Central memory CD8-positive, alpha-beta T cell (primary cell): ENCODE results near the gene EBNA1BP2.
A peak's percentile ranks its signal among the peaks of the same experiment; 100 is the strongest.

Experiments used
- ATAC-seq: fragments of 150-1000 bp; cut with Tn5 transposase; replicated peaks from 2 replicates; pipeline ENCODE4 v1.10.0; 2022; ENCODE audit warnings: mild to moderate bottlenecking, moderate FRiP score, moderate number of reproducible peaks; ENCODE audit not compliant: poor library complexity, severe bottlenecking; ENCODE audit errors: extremely low read depth
- DNase-seq, 2 donors: peaks; one replicate each; pipeline ENCODE4 v3.0.0; 2021; ENCODE audit warnings: low spot score in 2 of 2
- H3K27ac Mint-ChIP-seq: one replicate; pipeline ENCODE4 v1.8.0; 2022; ENCODE audit warnings: low read depth, mild to moderate bottlenecking, moderate library complexity, mixed read lengths
- H3K27me3 Mint-ChIP-seq: one replicate; pipeline ENCODE4 v1.8.0; 2022; ENCODE audit warnings: mixed read lengths
- H3K36me3 Mint-ChIP-seq: one replicate; pipeline ENCODE4 v1.8.0; 2022; ENCODE audit warnings: mild to moderate bottlenecking, moderate library complexity, mixed read lengths; ENCODE audit not compliant: insufficient read depth
- H3K4me1 Mint-ChIP-seq: one replicate; pipeline ENCODE4 v1.8.0; 2022; ENCODE audit warnings: mixed read lengths
- H3K4me3 Mint-ChIP-seq: one replicate; pipeline ENCODE4 v1.8.0; 2022; ENCODE audit warnings: mild to moderate bottlenecking, moderate library complexity, mixed read lengths
- H3K9me3 Mint-ChIP-seq: one replicate; pipeline ENCODE4 v1.8.0; 2022; ENCODE audit warnings: mixed read lengths

The EBNA1BP2 gene

DNA sequence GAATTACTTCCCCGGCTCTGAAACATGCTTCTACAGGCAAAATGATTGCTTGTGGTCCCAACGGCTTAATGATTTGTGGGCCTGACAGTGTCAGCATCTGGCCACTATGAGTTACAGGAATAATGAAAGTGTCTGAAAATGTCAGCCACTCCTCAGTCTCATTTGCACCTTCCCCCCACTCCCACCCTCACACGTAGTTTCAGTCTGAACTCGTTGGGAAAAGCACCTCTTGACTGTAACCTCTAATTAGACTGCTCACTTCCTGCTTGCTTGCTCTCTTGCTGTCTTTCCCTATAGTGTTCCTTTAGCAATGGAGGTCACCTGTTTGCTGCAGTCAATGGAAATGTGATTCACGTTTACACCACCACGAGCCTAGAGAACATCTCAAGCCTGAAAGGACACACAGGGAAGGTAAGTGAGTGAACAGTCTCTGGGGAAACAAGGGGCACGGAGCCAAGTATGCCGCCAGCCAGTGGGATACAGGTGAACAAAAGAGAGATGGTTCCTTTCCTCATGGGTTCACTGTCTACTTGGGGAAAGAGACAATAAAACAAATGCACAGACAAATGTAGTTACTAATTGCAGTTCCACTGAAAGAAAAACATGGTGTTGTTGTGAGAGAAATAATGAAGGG is 27.1 kb upstream of the EBNA1BP2 start:
- H3K27me3 Mint-ChIP-seq = peaks cover 22% of the 10 kb centered on the region
- no peak for ATAC-seq
- H3K27ac Mint-ChIP-seq = no peak overlapping the region
- no peak for DNase-seq
- no peak overlapping the region for H3K4me3 Mint-ChIP-seq
- H3K4me1 Mint-ChIP-seq = no peaks in the 10 kb centered on the region
- peaks cover 7% of the 10 kb centered on the region for H3K9me3 Mint-ChIP-seq
- no peaks in the 10 kb centered on the region for H3K36me3 Mint-ChIP-seq

DNA sequence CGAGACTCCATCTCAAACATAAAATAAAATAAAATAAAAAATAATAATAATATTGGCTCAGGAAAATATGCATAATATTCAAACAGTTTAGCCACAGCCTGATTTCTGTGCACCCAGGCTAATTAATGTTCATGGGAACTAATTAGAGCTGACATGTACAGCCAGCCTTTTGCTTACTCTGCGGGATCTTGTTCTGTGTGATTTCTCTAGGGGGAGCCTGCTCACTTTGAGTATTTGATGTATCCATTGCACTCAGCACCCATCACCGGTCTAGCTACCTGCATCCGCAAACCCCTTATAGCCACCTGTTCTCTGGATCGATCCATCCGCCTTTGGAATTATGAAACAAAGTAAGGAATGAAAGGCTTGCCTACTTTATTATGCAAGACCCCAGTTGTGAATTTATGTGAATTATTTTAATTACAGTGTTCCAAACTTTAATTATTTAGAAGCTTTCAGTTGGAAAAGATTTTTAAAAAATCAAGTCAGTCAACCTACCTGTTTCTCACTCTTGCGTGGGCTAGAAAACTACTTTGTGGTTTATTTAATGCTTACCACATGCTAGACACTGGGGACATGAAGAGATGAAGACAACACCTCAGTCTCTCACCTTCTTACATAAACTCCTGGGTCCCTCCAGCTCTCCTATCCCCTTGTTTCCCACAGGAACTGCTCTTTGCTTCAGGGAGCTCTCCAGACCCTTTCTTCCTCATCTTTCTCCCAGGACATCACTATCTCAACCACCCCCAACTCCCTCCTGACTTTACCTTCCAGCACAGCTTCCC is 25.4 kb upstream of the EBNA1BP2 start:
- no peaks in the 10 kb centered on the region for H3K4me1 Mint-ChIP-seq
- H3K27me3 Mint-ChIP-seq = peaks cover 27% of the 10 kb centered on the region
- no peak overlapping the region for H3K27ac Mint-ChIP-seq
- no peak overlapping the region for H3K4me3 Mint-ChIP-seq
- H3K9me3 Mint-ChIP-seq = peaks cover 6% of the 10 kb centered on the region
- no peaks in the 10 kb centered on the region for H3K36me3 Mint-ChIP-seq
- no peak for DNase-seq
- ATAC-seq = no peak

DNA sequence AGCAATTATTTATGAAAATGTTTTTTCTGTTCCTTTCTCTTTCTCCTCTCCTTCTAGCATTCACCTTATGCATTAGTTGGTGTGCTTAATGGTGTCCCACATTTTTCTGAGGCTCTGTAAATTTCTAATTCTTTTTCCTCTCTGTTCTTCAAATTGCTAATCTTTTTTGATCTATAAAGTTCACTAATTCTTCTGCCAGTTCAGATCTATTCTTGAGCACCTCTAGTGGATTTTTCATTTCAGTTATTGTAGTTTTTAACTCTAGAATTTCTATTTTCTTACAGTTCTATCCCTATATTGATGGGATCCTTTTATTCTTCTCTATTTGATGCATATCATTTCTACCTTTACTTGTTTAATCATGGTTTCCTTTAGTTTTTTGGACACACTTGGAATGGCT is 22.4 kb upstream of the EBNA1BP2 start:
- DNase-seq (no peak), ATAC-seq (no peak)
- Mint-ChIP-seq H3K27ac (no peak overlapping the region), H3K36me3 (no peaks in the 10 kb centered on the region), H3K27me3 (peaks cover 51% of the 10 kb centered on the region), H3K4me3 (no peak overlapping the region), H3K4me1 (no peaks in the 10 kb centered on the region), H3K9me3 (peaks cover 6% of the 10 kb centered on the region)

DNA sequence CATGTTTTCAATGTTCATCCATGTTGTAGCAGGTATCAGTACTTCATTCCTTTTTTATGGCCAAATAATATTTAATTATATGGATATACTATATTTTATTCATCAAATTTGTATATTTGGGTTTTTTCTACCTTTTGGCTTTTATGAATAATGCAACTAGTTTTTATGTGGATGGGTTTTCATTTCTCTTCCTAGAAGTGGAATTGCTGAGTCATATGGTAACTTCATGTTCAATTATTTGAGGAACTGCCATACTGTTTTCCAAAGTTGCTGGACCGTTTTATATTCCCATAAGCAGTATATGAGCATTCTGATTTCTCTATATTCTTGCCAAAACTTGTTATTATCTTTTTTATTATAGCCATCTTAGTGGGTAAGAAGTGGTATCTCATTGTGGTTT is 16.0 kb upstream of the EBNA1BP2 start:
- Mint-ChIP-seq H3K4me1 (no peaks in the 10 kb centered on the region), H3K9me3 (no peaks in the 10 kb centered on the region), H3K36me3 (peaks cover 1% of the 10 kb centered on the region), H3K27me3 (peaks cover 52% of the 10 kb centered on the region), H3K27ac (no peak overlapping the region), H3K4me3 (no peak overlapping the region)
- DNase-seq = no peak
- ATAC-seq = no peak

DNA sequence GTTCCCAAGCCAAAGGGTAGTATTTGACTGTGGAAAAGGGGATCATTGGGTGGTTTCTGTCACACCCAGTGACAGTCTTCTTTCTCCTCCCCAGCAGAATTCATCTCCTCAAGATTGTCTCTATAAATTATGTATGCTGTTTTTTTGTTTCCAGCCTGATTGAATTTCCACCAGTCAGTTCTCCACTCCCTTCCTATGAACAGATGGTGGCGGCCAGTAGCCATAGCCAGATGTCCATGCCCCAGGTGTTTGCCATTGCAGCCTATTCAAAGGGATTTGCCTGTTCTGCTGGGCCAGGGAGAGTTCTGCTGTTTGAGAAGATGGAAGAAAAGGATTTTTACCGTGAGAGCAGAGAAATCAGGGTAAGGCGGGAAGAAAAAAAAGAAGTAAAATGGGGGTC is 12.9 kb upstream of the EBNA1BP2 start:
- DNase-seq (no peak), ATAC-seq (no peak)
- Mint-ChIP-seq H3K27ac (no peak overlapping the region), H3K9me3 (no peaks in the 10 kb centered on the region), H3K36me3 (peaks cover 1% of the 10 kb centered on the region), H3K27me3 (peaks cover 32% of the 10 kb centered on the region), H3K4me1 (no peaks in the 10 kb centered on the region), H3K4me3 (no peak overlapping the region)

DNA sequence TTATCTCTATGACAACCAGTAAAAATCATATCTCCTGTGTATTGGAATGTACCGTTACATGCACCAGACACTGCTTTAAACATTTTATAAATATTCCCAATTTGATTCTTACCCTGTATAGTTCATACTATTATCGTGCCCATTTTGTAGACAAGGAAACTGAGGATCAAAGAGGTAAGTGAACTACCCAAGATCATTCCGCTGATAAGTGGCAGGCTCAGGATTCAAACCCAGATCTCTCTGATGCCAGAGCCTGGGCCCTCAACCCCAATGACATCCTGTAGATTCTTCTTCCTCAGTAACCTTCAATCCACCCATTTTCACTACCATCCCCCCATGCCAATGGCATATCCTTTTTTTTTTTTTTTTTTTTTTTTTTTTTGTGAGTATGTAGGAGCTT is 12.3 kb upstream of the EBNA1BP2 start:
- ATAC-seq (no peak), DNase-seq (no peak)
- Mint-ChIP-seq H3K4me3 (no peak overlapping the region), H3K9me3 (no peaks in the 10 kb centered on the region), H3K36me3 (peaks cover 1% of the 10 kb centered on the region), H3K27me3 (peaks cover 26% of the 10 kb centered on the region), H3K27ac (no peak overlapping the region), H3K4me1 (no peaks in the 10 kb centered on the region)

DNA sequence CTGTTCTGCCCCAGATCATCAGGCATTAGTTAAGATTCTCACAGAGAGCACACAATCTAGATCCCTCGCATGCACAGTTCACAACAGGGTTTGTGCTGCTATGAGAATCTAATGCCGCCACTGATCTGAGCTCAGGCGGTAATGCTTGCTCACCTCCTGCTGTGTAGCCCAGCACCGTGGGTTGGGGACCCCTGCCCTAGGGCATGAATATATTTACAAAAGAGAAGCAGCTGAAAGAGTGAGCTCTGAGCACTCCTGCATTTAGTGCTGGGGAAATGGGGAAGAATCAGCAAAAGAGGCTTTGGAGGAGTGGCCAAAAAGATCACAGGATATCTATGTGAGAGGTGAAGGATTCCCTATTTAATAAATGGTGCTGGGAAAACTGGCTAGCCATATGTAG is 5.6 kb upstream of the EBNA1BP2 start:
- ATAC-seq (no peak), DNase-seq (no peak)
- no peaks in the 10 kb centered on the region for H3K9me3 Mint-ChIP-seq
- H3K4me1 Mint-ChIP-seq = peaks cover 4% of the 10 kb centered on the region
- peaks cover 2% of the 10 kb centered on the region for H3K36me3 Mint-ChIP-seq
- no peak overlapping the region for H3K4me3 Mint-ChIP-seq
- H3K27me3 Mint-ChIP-seq = peaks cover 39% of the 10 kb centered on the region
- no peak overlapping the region for H3K27ac Mint-ChIP-seq

DNA sequence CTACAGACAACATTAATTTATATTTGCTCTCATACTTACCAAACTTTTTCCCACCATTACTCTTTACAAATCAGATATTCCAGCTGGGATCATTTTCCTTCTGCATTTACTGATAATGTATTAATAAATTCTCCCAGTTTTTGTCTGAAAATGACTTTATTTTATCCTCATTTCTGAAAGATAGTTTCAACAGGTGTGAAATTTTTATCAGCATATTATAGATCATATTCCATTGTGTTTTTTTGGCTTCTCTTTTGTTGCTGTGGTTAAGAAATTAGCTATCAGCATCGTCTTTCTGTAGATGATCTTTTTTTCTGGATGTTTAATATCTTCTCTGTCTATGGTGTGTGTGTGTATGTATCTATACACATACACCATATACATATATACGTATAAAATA is 2.8 kb upstream of the EBNA1BP2 start:
- ATAC-seq (no peak), DNase-seq (no peak)
- Mint-ChIP-seq H3K9me3 (no peaks in the 10 kb centered on the region), H3K4me3 (no peak overlapping the region), H3K27ac (no peak overlapping the region), H3K27me3 (peaks cover 39% of the 10 kb centered on the region), H3K36me3 (peaks cover 8% of the 10 kb centered on the region), H3K4me1 (peaks cover 26% of the 10 kb centered on the region)

DNA sequence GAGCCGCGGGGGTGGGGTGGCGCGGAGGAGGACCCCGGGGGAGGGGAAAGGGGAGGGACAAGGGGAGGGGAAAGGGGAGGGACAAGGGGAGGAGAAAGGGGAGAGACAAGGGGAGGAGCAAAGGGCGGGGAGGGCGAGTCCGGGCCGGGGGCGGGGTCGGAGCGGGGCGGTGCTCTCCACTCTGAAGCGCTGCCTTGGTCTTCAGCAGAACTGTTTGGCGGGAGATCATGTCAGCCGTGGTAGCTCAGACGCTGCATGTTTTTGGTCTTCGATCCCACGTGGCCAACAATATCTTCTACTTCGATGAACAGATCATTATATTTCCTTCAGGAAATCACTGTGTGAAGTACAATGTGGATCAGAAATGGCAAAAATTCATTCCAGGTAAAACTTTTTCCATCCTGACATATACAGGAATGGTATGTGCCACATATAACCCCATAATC is 460 bp upstream of the EBNA1BP2 start:
- peak; percentile 83 for ATAC-seq
- H3K27me3 Mint-ChIP-seq = peaks cover 33% of the 10 kb centered on the region
- H3K4me3 Mint-ChIP-seq = peak overlapping the region; percentile 99
- H3K27ac Mint-ChIP-seq = peak overlapping the region; percentile 90
- H3K9me3 Mint-ChIP-seq = no peaks in the 10 kb centered on the region
- H3K4me1 Mint-ChIP-seq = peaks cover 33% of the 10 kb centered on the region
- peaks cover 21% of the 10 kb centered on the region for H3K36me3 Mint-ChIP-seq
- DNase-seq = no peak

DNA sequence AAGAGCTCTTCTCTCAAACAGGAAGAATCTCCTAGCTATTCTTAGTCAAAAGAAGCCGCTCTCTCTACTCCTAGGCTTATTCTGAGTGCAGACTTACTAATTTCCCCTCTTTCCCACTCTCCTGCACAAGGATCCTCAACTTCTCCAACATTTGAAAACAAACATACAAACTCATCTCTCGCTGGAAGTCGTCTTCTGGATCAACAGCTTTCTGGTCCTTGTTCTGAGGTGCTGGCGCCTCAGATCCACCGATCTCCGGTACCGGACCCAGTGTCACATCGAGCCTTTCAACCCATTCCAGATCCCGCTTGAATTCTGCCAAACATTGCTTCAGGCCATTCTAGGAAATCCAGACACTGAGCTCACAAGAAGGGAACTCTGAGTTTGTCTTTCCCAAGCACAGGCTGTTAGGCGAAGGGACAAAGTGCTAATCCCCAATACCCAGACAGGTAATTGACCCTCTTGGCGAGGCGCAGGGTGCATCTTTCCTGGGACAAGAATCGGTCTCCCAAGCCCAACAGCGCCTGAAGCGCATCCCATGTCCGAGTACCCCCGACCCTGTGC is 696 bp downstream of the EBNA1BP2 start:
- Mint-ChIP-seq H3K27me3 (peaks cover 21% of the 10 kb centered on the region), H3K27ac (peak overlapping the region; percentile 90), H3K4me3 (peak overlapping the region; percentile 99), H3K4me1 (peaks cover 33% of the 10 kb centered on the region), H3K9me3 (no peaks in the 10 kb centered on the region), H3K36me3 (peaks cover 28% of the 10 kb centered on the region)
- ATAC-seq (no peak), DNase-seq (no peak)

DNA sequence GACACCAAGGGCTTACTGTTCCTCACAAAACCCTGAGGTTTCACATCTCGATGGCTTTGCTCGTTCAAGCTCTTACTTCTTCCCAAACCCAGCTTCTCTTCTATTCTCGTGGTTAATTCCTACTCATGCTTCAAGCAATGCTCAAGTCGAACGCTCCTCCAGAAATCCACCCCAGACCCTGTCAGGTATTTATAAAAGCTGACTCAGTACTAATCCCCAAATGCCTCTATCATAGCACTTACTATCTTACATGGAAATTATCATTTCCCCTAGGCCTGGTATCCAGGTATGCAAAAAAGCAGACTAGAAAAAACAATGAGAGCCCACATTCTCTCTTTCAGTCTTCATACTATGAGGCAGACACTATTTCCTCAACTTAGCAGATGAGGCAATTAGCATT is 6.3 kb downstream of the EBNA1BP2 start:
- no peak for ATAC-seq
- no peaks in the 10 kb centered on the region for H3K27me3 Mint-ChIP-seq
- no peak overlapping the region for H3K27ac Mint-ChIP-seq
- peaks cover 45% of the 10 kb centered on the region for H3K36me3 Mint-ChIP-seq
- no peaks in the 10 kb centered on the region for H3K9me3 Mint-ChIP-seq
- peaks cover 24% of the 10 kb centered on the region for H3K4me1 Mint-ChIP-seq
- no peak overlapping the region for H3K4me3 Mint-ChIP-seq
- DNase-seq = no peak

DNA sequence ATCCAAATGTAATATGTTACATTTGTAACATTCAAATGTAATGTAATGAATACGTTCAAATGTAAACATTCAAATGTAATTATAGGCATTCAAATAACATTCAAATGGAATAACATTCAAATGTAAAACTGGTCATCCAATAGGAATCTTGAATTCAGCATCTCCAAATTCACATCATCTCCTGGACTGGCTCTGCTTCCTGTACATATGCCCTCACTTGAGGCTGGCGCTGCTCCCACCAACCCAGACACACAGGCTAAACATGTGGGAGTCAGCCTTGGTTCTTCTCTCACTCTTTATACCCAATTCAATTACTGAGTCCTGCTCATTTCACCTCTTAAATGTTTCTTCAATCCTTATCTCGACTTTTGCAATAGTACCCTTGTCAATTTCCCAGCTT is 6.9 kb downstream of the EBNA1BP2 start:
- H3K4me3 Mint-ChIP-seq = no peak overlapping the region
- no peak overlapping the region for H3K27ac Mint-ChIP-seq
- DNase-seq (no peak), ATAC-seq (no peak)
- H3K4me1 Mint-ChIP-seq = peaks cover 18% of the 10 kb centered on the region
- no peaks in the 10 kb centered on the region for H3K9me3 Mint-ChIP-seq
- H3K27me3 Mint-ChIP-seq = no peaks in the 10 kb centered on the region
- H3K36me3 Mint-ChIP-seq = peaks cover 45% of the 10 kb centered on the region

DNA sequence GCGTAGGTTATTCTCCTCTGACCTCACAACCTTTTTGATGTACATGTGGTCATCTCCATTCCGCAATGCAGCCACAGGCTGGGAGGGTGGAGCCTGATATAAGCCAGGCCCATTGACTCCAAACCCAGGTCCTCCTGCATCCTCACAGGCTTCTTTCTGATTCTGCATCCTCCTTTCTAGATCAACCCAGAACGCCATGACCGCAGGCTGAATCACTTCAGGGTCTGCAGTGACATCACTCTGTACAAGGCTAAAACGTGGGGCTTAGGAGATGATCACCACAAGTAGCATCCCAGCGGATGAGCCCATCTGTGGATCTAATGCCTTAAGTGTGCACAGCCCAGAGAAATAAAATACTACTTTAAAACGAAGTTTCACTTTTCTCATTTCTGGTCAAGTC is 16.1 kb downstream of the EBNA1BP2 start:
- Mint-ChIP-seq H3K27ac (no peak overlapping the region), H3K9me3 (no peaks in the 10 kb centered on the region), H3K36me3 (no peaks in the 10 kb centered on the region), H3K27me3 (peaks cover 18% of the 10 kb centered on the region), H3K4me3 (no peak overlapping the region), H3K4me1 (no peaks in the 10 kb centered on the region)
- ATAC-seq = no peak
- no peak for DNase-seq
